GM18861 (cell line): Measurements from ENCODE around the gene SECTM1.

ENCODE experiments used
- ATAC-seq: cut with Tn5 transposase; IDR thresholded peaks from one replicate; pipeline ENCODE4 v1.9.1; 2021; ENCODE audit not compliant: unreplicated experiment

SECTM1 gene

DNA sequence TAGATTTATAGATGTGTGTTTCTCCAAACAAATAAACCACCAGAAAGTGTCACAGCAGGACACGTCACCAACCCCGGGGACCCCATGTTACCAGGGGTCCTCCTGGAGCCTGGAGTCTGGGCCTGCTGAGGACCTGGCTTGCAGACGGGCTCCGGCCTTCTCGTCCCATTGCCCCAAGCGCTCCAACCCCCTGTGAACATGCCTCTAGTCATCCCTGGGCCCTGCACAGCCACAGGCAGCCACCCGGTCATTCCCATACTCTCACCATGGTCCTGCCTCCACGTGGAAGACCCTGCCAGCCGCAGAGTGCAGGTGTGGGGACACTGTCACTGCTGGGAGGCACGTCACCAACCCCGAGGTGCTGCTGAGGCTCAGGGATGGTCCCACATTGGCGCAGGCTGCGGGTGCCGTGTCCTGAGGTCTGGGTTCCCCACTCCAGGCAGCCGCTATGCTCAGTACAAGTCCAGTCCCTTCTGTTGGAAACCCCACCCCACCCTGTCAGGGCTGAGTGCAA lies 4.5 kb downstream of the SECTM1 start:
- no peak for ATAC-seq

DNA sequence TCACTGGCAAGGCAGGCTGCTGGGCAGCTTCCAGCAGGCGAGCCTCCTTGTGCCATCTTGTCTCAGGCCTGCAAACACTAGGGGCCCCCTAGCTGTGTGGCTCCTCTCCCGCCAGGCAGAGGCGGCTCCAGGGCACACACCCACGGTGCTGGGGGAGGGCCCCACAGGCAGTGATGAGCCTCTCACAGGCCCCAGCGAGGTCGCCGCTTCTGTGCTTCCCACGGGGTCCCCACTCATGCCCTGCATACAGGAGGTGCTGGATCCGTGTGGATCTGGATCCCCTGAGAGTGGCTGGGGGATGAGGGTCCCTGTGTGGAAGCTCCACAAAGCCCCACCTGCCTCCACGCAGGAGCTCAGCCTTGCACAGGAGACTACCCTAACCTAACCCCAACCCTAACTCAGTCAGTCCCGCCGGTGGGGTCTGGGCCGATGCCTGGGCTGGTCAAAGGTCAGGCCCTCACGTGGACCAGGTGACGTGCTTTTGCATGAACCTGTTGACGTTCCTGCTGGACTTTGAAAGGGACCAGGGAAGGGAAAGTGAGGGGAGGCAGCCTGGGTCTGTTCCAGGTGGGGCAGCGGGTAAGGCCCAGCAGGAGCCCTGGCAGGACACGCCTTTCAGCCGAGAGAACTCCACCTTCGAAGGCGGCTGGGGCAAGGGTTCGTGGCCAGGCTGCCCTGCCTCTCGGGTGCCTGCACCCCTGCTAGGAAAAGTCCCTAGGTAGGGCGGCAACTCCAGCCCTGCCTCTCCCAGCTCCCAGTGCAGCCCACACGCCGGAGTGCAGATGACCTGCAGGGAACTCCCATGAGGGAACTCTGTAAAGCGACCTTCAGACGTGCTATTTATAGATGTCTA lies 5.2 kb downstream of the SECTM1 start:
- no peak for ATAC-seq

DNA sequence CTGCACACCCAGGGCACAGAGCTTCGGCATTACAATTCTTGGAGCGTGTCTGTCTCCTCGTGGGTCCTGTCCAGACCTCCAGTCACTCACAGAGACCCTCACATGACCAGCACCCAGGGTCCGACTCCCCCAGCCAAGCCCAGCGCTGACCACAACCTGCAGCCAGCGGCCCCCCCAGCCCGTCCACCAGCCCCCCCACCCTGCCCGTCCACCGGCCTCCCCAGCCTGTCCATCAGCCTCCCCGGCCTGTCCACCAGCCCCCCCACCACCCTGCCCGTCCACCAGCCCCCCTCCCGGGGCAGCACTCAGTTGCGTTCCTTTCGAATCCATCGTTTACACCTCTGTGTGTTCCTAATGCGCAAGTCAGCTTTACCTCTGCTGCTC lies 5.8 kb downstream of the SECTM1 start:
- ATAC-seq, result no peak

DNA sequence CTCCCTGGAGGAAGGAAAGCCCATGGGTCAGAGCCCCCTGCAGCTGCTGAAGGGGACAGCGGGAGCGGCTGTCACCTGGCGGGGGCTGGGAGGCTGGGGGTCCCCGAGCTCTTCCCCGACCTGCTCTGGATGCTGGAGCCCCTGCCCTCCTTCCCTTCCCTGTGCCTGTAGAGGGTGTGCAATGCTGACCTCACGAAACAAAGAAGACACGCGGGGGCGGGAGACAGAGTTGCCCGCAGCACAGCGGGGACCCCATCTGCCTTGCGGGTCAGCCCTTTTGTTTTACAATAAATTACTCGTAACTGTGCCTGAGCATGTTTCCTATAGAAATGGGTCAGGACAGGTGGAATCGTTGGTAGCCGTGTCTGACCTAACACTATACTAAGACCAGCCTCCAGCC lies 6.3 kb downstream of the SECTM1 start:
- ATAC-seq, result no peak

DNA sequence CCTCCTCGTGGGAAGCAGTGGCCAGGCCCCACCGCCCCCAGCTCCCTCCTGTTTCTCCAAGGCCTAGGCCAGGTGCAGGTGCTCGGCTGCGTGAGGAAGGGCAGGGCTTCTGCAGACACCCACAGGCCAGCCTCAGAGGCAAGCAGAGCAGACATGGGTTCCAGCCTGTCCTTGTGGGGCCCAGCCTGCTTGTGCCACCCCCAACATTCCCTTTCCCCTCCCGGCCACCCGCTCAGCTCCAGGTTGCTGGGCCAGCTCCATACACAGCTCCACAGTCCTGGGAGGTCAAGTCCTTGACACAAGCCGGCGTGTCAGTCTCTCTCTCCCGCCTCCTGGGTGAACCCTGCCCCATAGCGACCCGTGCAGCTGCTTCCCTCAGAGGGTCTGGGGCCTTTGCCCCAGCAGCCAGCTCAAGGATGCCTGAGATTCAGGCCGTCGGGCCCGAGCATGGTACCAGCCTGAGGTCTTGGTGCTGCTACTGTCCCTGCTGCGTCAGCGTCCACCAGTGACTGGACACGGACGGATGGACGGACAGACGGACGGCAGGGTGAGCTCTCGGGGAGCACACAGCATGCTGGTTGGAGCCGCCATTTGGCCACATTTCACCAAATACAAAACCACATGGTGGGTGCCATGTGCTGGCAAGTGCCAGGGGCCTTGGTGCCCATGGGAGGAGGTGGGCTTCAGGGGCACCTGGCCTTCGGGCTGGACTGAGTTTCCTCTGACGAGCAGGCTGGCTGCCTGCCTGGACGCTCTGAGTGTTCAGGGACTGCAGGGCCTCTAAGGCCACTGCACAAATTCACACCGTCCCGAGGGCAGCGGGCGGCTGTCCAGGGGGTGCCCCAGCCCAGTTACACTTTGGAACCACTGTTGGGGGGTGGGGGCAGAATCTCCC lies 8.0 kb downstream of the SECTM1 start:
- no peak for ATAC-seq

DNA sequence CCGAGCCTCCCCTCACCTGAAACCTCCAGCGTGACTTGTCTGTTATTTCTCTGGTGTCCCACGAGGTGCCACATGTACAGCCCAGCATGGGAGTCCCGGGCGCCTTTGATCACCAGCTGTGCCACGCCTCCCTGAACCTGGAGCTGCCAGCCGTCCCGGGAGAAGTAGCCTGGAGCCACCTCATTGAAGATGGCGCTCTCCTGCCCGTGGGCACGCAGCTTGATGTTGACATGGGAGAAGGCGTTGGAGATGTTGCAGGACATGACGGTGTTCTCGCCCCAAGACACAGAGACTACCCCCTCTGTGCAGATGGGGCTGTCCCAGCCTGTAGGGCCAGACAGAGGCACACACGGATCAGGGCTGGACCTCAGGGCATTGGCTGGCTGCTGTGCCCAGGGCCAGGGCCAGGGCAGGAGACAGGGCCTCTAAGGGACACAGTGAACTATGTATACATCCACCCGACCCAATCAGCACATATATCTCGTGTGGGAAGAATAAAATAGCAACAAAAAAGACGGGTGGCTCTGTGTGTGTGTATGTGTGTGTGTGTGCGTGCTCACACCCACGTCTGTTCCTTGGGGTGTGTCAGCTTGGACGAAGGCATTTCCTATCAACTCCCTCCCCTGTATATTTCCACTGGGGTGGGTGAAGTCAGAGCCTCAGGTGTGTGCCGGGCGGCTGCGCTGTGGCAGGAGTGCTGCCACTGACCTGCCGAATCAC lies 8.8 kb downstream of the SECTM1 start:
- ATAC-seq, result no peak

DNA sequence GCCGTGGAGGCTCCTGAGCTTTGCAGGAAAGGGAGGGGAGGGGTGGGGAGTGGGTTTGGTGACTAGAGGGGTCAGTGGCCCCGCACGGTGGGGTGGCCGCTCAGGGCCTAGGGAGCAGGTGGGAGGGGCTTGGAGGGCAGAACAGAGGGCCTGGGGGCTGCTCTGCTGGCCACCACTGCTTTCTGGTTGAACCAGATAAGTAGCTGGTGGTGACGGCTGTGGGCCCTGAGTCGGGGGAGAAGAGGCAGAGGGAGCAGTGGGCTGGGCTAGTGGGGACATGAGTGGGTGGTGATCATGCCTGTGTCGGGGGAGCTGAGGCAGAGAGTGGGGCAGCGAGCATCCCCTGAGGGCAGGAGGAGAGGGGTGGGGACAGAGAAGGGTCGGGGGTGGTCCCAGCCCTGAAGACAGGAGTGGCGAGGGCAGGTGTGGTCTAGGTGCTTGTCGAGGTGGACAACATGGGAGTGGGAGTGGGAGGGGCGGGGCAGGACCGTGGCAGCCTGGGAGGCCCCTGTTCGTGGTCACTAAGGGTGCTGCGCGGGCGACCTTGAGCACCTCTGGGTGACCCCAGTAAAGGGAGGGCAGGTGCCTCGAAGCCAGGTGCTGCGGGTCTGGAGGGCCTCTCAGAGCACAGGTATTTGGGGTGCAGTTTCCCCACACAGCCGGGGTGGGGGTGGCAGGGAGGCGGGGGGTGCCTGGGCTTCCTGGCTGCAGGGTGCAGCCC lies 9.9 kb downstream of the SECTM1 start:
- ATAC-seq, result no peak

DNA sequence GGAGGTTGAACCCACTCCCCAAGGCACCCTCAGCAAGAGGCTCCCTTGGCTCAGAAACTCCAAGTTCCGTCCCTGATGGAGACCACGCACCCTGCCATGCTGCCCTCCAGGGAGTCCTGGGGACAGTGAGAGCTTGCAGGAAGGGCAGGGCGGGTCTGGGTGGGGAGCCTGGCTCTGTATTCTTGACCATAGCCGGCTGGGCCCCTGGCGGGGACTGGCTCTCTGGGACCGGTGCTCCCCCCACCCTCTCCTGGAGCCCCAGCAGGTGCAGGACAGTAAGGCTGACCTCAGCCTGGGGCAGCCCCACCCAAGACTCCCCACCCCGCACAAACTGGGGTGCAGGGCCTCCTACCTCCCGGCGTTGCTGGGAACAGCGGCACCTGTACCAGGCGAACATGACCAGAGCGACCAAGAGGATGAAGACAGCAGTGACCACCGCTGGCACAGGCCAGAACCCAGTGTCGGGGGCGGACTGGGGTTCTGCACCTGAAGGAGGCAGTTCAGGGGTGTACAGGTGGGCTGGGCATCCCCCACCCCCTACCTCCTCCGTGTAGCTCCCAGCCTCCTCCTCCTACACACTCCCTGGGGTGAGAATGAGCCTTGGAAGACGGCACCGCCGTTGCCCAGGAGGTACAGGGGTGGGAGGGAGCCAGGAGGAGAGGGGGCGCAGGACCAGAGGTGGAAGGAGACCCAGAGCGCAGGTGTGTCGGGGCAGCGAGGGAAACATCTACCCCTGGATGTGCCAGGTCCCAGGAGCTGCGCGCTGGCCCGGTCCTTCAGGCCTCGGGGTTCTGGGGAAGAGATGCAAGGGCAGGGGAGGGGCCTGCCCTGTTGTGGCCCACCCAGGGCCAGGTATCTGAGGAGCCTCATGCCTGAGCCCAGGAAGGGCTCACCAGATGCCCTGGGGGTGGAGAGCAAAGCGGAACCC lies 10.8 kb downstream of the SECTM1 start:
- no peak for ATAC-seq

DNA sequence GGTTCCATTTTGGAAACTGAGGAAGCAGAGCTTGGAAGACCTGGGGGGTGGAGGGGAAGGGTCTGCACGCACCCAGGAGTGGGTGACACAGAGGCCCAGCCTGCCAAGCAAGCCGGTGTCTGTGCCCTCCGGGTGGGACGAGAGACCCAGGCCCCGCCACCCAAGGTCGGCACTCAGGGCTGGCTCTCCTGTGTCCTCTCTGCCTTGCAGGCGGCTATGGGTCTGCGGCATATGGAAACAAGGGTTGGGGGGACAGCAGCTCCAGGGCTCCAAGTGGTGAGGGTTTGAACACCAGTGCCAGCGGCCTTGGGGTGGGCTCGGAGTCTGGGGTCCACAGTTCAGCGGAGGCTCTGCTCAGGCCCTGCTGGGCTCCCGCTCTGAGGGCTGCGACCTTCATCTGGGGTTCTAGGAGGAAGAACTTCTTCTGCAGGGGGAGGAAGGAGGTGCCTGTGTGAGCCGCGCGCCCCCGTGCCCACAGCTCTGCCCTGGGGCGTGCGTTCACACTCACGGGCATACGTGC lies 11.6 kb downstream of the SECTM1 start:
- no peak for ATAC-seq

DNA sequence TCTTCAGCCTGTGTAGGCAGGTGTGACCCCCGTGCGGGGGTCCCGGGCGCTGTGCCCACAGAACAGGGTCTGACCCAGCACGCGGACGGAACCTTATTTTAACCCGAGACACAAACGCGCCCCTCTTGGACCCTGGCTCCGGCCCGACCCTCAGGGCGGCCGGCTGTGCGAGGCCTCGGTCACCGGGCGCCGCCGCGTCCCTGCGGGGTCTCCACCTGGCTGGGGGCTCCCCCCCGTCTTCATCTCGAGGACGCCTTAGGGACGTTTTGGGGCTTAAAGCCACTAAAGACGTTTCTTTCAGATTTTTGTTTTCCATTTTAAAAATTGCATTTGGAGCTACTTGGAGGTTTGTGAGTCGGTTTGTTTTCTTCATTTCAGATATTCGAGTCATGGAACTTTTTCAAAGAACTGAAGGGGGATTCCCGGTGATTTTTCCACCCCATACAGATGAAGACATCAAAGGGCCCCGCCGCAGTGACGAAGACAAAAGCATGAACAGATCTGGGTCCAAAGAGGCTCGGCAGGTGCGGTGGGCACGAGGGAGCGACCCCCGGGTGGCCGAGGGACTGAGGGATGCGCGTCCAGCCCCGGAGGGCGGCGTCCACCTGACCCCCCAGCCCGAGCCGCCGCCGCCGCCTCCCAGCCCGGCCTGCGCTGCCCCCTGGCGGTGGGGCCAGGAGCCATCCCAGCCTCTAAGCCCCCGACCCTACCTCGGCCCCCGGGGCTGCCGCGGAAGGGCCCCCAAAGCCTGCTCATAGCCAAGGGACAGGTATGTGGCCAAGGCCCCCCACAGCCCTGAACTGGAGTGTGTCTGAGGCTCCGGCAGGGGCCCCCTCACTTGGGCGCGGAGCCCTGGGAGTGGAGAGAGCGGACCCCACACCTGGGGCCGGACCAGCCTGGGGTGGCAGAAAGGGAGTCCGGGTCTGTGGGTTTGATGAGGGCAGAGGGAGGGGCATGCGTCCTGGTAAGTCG lies 12.3 kb downstream of the SECTM1 start:
- ATAC-seq, result no peak

DNA sequence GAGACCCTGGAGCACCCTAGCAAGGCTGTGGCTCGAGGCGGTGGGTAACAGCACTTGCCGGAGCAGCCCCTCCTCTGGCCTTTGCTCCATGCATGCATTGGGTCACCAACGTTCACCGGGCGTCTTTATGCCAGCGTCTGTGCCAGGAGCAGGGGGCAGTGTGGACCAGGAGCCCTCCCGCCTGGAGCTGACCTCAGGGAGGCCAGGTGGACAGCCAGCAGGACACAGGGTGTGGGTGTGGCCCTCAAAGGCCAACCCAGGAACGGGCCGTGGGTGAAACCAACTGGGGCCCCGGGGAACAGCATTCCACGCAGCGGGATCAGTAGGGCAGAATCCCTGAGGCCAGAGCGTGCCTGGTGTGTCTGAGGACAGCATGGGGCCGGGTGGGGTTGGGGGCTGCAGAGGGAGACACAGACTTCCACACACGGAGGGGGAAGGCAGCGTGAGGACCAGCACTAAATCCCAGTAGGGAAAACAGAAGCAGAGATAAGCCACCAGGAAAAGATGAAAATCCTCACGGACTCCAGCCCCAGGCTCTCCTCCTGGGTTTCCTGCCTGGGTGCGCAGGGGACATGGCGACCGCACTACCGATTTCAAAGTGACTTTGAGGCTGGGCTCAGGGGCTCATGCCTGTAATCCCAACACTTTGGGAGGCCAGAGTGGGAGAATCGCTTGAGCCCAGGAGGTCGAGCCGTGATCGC lies 13.3 kb downstream of the SECTM1 start:
- no peak for ATAC-seq

DNA sequence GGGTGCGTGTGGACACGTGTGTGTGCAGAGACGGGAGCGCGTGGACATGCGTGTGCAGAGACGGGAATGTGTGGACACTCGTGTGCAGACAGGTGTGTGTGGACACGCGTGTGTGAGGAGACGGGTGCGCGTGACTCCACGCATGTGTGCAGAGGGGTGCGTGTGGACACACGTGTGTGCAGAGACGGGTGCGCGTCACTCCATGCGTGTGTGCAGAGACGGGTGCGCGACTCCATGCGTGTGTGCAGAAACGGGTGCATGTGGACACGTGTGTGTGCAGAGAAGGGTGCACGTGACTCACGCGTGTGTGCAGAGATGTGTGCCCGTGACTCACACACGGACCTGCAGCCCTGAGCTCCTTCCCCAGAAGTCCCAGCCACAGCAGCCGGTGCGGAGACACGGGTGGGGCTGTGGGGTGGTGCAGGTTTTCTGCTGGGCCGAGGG lies 13.9 kb downstream of the SECTM1 start:
- no peak for ATAC-seq

DNA sequence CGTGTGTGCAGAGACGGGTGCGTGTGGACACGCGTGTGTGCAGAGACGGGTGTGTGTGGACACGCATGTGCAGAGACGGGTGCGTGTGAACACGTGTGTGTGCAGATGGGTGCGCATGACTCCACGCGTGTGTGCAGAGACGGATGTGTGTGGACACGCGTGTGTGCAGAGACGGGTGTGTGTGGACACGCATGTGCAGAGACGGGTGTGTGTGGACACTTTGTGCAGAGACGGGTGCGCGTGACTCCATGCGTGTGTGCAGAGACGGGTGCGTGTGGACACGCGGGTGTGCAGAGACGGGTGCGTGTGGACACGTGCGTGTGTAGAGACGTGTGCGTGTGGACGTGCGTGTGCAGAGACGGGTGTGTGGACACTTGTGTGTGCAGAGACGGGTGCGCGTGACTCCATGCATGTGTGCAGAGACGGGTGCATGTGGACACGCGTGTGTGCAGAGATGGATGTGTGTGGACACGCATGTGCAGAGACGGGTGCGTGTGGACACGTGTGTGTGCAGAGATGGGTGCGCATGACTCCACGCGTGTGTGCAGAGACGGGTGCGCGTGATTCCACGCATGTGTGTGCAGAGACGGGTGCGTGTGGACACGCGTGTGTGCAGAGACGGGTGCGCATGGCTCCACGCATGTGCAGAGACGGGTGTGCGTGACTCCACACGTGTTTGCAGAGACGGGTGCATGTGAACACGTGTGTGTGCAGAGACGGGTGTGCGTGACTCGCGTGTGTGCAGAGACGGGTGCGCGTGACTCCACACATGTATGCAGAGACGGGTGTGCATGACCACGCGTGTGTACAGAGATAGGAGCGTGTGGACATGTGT lies 14.6 kb downstream of the SECTM1 start:
- no peak for ATAC-seq

DNA sequence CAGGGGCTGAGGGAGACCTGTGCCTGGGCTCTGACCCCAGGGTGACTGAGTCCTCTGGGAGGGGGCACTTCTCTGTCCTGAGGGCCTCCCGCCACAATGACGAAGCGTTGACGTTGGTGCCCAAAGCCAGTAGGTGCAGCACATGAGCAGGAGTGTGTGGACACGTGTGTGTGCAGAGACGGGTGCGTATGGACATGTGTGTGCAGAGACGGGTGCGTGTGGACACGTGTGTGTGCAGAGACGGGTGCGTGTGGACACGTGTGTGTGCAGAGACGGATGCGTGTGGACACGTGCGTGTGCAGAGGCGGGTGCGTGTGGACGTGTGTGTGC lies 15.4 kb downstream of the SECTM1 start:
- ATAC-seq, result no peak

DNA sequence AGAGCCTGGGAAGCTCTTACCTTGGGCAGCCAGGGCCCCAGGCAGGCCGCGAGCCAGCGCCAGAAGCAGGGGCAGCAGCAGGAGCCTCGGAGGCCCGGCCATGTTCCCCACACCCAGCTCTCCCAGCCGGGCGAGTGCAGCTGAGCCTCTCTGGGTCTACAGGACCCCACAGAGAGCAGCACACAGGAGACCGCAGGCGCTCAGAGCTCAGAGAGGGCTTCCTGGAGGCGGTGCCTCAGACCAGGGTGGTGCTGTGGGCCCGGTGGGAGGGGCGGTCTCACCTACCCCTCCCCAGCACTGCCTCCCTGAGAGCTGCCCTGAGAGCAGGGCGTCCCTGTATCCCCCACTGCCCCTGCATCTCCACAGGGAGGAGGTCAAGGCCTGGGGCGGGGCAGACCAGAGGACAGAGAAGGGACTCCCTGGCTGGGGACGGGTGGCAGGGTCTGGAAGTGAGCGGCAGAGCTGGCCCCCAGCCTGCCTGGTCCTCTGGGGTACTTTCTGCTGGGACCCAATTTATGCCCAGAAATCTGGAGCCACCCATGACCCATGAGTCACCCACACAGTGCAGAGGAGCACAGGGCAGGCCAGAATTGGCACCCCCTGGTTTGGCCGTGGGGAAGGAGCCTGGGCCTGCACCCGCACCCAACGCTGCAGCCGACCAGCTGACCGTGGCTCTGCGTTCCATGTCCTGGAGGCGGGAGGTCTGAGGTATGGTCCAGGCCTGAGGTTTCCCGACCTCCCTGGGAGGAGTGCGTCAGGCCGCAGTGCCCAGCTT lies 16.0 kb downstream of the SECTM1 start, which contains the start of gene CD7:
Gene CD7 (minus strand): TSS at position 215 of the 775 bp plus-strand sequence. CDS start 113 bp downstream, at position 102.
- ATAC-seq, result no peak
